HEK293 (cell line): ENCODE results near the gene OR2A2.

Experiments
- CTCF ChIA-PET: fragments of 350-600 bp; formaldehyde crosslinking; extraction: SDS; loops from one replicate; lab custom pipeline; 2021; ENCODE audit warnings: antibody characterized with exemption; lab: Yijun Ruan, JAX
- POLR2A ChIA-PET: fragments of 300-600 bp; formaldehyde crosslinking; extraction: SDS; loops from one replicate; lab custom pipeline; 2020; ENCODE audit warnings: antibody characterized with exemption, inconsistent platforms; lab: Yijun Ruan, JAX
- H3K27ac ChIP-seq: fragments of 200-500 bp; sonication (Bioruptor generic); 2 replicates; pipeline ENCODE4 v1.5.1; 2014; ENCODE audit warnings: low read depth, low read length, control low read depth, inconsistent platforms; ENCODE audit errors: extremely low read depth
- H3K36me3 ChIP-seq, 2 experiments: fragments of 200-500 bp in 1 of 2; sonication (Bioruptor generic) in 1 of 2; 1 replicate in 1 of 2; 2 replicates in 1 of 2; pipeline ENCODE4 v1.5.1; 2014 to 2017; ENCODE audit warnings: inconsistent platforms in 2 of 2, low read length in 2 of 2; ENCODE audit not compliant: control insufficient read depth in 2 of 2, insufficient read depth in 1 of 2
- H3K4me1 ChIP-seq: fragments of 200-500 bp; sonication (Bioruptor generic); 2 replicates; pipeline ENCODE4 v1.5.1; 2014; ENCODE audit warnings: mild to moderate bottlenecking, low read length, inconsistent platforms; ENCODE audit not compliant: control insufficient read depth, insufficient read depth
- H3K4me3 ChIP-seq: 2 replicates; pipeline ENCODE4 v1.5.1; 2011; ENCODE audit warnings: low read depth, mild to moderate bottlenecking, control low read depth, low read length, moderate library complexity
- H3K9me3 ChIP-seq: fragments of 200-500 bp; sonication (Bioruptor generic); 2 replicates; pipeline ENCODE4 v1.5.1; 2014; ENCODE audit warnings: low read depth, low read length, inconsistent platforms; ENCODE audit not compliant: control insufficient read depth, insufficient read depth
- GLIS2 ChIP-seq: fragments of 450-650 bp; formaldehyde crosslinking; IDR thresholded peaks from 2 replicates; pipeline ENCODE4 v1.5.1; 2016; ENCODE audit warnings: missing biosample characterization, missing genetic modification characterization
- HOXD13 ChIP-seq: sonication (generic); formaldehyde crosslinking; IDR thresholded peaks from 2 replicates; pipeline ENCODE4 v1.8.0; 2022; ENCODE audit warnings: missing genetic modification reagents, borderline replicate concordance
- MYNN ChIP-seq: fragments of 450-650 bp; formaldehyde crosslinking; IDR thresholded peaks from 2 replicates; pipeline ENCODE4 v1.5.1; 2016; ENCODE audit warnings: missing biosample characterization, missing genetic modification characterization, borderline replicate concordance
- PRDM1 ChIP-seq: fragments of 450-650 bp; formaldehyde crosslinking; IDR thresholded peaks from 2 replicates; pipeline ENCODE4; 2016; ENCODE audit warnings: missing biosample characterization, missing genetic modification characterization
- ZBTB20 ChIP-seq: fragments of 450-650 bp; formaldehyde crosslinking; IDR thresholded peaks from 2 replicates; pipeline ENCODE4 v1.5.1; 2016; ENCODE audit warnings: missing biosample characterization, missing genetic modification characterization
- ZBTB48 ChIP-seq: fragments of 450-650 bp; formaldehyde crosslinking; IDR thresholded peaks from 2 replicates; pipeline ENCODE4 v1.5.1; 2016; ENCODE audit warnings: missing biosample characterization, missing genetic modification characterization
- ZBTB8A ChIP-seq: fragments of 450-650 bp; formaldehyde crosslinking; IDR thresholded peaks from 2 replicates; pipeline ENCODE4 v1.5.1; 2016; ENCODE audit warnings: missing biosample characterization, missing genetic modification characterization
- ZIC2 ChIP-seq: fragments of 450-650 bp; formaldehyde crosslinking; IDR thresholded peaks from 2 replicates; pipeline ENCODE4 v1.5.1; 2016; ENCODE audit warnings: missing biosample characterization, missing genetic modification characterization
- ZNF132 ChIP-seq: fragments of 450-650 bp; formaldehyde crosslinking; IDR thresholded peaks from 2 replicates; pipeline ENCODE4 v1.5.1; 2017; ENCODE audit warnings: missing biosample characterization, missing genetic modification characterization, borderline replicate concordance
- ZNF169 ChIP-seq: fragments of 450-650 bp; formaldehyde crosslinking; IDR thresholded peaks from 2 replicates; pipeline ENCODE4 v1.5.1; 2016; ENCODE audit warnings: missing biosample characterization, missing genetic modification characterization
- ZNF239 ChIP-seq: fragments of 450-650 bp; formaldehyde crosslinking; IDR thresholded peaks from 2 replicates; pipeline ENCODE4 v1.5.1; 2016; ENCODE audit warnings: missing biosample characterization, missing genetic modification characterization
- ZNF37A ChIP-seq: fragments of 450-650 bp; IDR thresholded peaks from 2 replicates; pipeline ENCODE4 v1.5.1; 2018; ENCODE audit warnings: missing biosample characterization, missing genetic modification characterization
- ZNF549 ChIP-seq: fragments of 450-650 bp; IDR thresholded peaks from 2 replicates; pipeline ENCODE4 v1.5.1; 2018; ENCODE audit warnings: missing biosample characterization, missing genetic modification characterization, mild to moderate bottlenecking, inconsistent platforms, moderate library complexity
- ZNF558 ChIP-seq: fragments of 450-650 bp; formaldehyde crosslinking; IDR thresholded peaks from 2 replicates; pipeline ENCODE4 v1.5.1; 2016; ENCODE audit warnings: missing biosample characterization, missing genetic modification characterization
- ZNF664 ChIP-seq: fragments of 450-650 bp; formaldehyde crosslinking; IDR thresholded peaks from 2 replicates; pipeline ENCODE4 v1.5.1; 2016; ENCODE audit warnings: missing biosample characterization, missing genetic modification characterization
- ZSCAN30 ChIP-seq: fragments of 450-650 bp; IDR thresholded peaks from 2 replicates; pipeline ENCODE4 v1.5.1; 2018; ENCODE audit warnings: missing biosample characterization, mild to moderate bottlenecking, missing genetic modification characterization, moderate library complexity
- TF ChIP-seq, protein P1 (sequence below): fragments of 450-650 bp; formaldehyde crosslinking; IDR thresholded peaks from 2 replicates; pipeline ENCODE4 v1.5.1; 2016; ENCODE audit warnings: missing biosample characterization, missing genetic modification characterization
- TF ChIP-seq, protein P2 (sequence below): fragments of 450-650 bp; formaldehyde crosslinking; IDR thresholded peaks from 2 replicates; pipeline ENCODE4 v1.5.1; 2017; ENCODE audit warnings: missing biosample characterization, missing genetic modification characterization
- TF ChIP-seq, protein P3 (sequence below): fragments of 450-650 bp; formaldehyde crosslinking; IDR thresholded peaks from 2 replicates; pipeline ENCODE4 v1.5.1; 2016; ENCODE audit warnings: missing biosample characterization, missing genetic modification characterization
- TF ChIP-seq, protein P4 (sequence below): fragments of 450-650 bp; formaldehyde crosslinking; IDR thresholded peaks from 2 replicates; pipeline ENCODE4 v1.5.1; 2016; ENCODE audit warnings: missing biosample characterization, missing genetic modification characterization

Gene OR2A2, protein sequence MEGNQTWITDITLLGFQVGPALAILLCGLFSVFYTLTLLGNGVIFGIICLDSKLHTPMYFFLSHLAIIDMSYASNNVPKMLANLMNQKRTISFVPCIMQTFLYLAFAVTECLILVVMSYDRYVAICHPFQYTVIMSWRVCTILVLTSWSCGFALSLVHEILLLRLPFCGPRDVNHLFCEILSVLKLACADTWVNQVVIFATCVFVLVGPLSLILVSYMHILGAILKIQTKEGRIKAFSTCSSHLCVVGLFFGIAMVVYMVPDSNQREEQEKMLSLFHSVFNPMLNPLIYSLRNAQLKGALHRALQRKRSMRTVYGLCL

DNA sequence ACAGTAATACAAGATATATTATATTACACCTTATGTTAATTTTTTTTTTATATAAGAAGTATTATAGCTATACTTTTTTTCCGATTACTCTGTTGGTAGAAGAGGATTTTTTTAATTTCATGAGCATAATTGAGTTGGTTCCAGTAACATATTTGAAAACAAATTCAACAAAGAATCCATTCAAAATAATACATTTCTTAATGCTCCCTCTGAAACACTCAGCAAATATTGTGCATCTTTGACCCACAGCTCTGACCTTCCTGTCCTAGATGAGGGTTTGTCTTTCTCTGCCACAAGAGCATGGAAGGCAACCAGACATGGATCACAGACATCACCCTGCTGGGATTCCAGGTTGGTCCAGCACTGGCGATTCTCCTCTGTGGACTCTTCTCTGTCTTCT, at the start of gene OR2A2:
OR2A2 (plus strand) TSS at position 301 of the 400 bp plus-strand sequence; CDS start at position 301, 0 bp downstream.
- H3K9me3 ChIP-seq = no peaks in the 10 kb centered on the region
- POLR2A ChIA-PET = no interaction called here
- CTCF ChIA-PET = interaction anchor here (0.6 to 1.1 kb wide), 2 partner anchors 19 to 22 kb away, joined by 3 to 4 read pairs; no protein-coding TSS in a partner anchor
- H3K27ac ChIP-seq = no peak within 1 kb of the TSS
- no peaks in the 10 kb centered on the region for H3K36me3 ChIP-seq
- TF ChIP-seq GLIS2 (tag by site-specific recombination) (no peak), ZNF558 (tag by site-specific recombination) (no peak), ZNF37A (no peak), ZSCAN30 (tag by site-specific recombination) (no peak), ZNF664 (tag by site-specific recombination) (no peak), ZBTB8A (no peak), HOXD13 (CRISPR knock-in tag) (no peak), ZNF239 (tag by site-specific recombination) (no peak), ZNF549 (tag by site-specific recombination) (no peak), ZNF169 (tag by site-specific recombination) (no peak), ZBTB48 (tag by site-specific recombination) (no peak), ZNF132 (tag by site-specific recombination) (no peak), ZIC2 (tag by site-specific recombination) (no peak), MYNN (no peak), PRDM1 (tag by site-specific recombination) (no peak), ZBTB20 (tag by site-specific recombination) (no peak)
- TF ChIP-seq, protein P1, sequence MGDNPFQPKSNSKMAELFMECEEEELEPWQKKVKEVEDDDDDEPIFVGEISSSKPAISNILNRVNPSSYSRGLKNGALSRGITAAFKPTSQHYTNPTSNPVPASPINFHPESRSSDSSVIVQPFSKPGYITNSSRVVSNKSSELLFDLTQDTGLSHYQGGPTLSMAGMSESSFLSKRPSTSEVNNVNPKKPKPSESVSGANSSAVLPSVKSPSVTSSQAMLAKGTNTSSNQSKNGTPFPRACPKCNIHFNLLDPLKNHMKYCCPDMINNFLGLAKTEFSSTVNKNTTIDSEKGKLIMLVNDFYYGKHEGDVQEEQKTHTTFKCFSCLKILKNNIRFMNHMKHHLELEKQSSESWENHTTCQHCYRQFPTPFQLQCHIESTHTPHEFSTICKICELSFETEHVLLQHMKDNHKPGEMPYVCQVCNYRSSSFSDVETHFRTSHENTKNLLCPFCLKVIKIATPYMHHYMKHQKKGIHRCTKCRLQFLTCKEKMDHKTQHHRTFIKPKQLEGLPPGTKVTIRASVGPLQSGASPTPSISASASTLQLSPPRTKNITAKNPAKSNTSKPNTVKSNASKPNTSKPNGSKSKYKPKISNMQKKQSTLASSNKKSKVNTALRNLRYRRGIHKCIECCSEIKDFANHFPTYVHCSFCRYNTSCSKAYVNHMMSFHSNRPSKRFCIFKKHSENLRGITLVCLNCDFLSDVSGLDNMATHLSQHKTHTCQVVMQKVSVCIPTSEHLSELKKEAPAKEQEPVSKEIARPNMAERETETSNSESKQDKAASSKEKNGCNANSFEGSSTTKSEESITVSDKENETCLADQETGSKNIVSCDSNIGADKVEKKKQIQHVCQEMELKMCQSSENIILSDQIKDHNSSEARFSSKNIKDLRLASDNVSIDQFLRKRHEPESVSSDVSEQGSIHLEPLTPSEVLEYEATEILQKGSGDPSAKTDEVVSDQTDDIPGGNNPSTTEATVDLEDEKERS (tag by site-specific recombination) = no peak
- TF ChIP-seq, protein P2, sequence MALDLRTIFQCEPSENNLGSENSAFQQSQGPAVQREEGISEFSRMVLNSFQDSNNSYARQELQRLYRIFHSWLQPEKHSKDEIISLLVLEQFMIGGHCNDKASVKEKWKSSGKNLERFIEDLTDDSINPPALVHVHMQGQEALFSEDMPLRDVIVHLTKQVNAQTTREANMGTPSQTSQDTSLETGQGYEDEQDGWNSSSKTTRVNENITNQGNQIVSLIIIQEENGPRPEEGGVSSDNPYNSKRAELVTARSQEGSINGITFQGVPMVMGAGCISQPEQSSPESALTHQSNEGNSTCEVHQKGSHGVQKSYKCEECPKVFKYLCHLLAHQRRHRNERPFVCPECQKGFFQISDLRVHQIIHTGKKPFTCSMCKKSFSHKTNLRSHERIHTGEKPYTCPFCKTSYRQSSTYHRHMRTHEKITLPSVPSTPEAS (tag by site-specific recombination) = no peak
- H3K4me3 ChIP-seq = no peak within 1 kb of the TSS
- H3K4me1 ChIP-seq = no peaks in the 10 kb centered on the region

DNA sequence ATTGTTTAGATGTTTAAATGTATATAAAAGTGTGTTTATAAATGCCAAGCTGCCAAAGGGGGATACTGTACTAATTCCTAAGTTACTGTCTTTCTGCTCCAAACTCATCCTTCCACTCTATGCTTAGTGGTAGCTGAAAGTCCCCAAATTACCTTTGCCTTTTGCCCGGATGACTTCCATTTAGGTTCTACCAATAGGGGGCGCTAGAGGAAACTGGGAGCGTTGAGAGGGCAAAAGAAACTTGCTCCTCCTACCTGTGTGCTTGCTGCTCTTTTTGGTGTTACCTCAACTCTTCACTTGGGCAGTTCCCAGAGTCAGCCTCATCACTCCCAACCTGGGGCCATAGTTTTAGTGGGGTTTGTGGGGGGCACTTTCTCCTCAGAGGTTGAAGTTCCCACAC, 45.7 kb upstream of the OR2A2 start:
- CTCF ChIA-PET = interaction anchor here (0.6 to 1.0 kb wide), 5 partner anchors 10 to 1713 kb away, joined by 3 to 4 read pairs (median 3); no protein-coding TSS in a partner anchor
- Histone ChIP-seq H3K4me1 (no peaks in the 10 kb centered on the region), H3K27ac (no peak overlapping the region), H3K36me3 (no peaks in the 10 kb centered on the region), H3K4me3 (no peak overlapping the region), H3K9me3 (no peaks in the 10 kb centered on the region)
- TF ChIP-seq, protein P3, sequence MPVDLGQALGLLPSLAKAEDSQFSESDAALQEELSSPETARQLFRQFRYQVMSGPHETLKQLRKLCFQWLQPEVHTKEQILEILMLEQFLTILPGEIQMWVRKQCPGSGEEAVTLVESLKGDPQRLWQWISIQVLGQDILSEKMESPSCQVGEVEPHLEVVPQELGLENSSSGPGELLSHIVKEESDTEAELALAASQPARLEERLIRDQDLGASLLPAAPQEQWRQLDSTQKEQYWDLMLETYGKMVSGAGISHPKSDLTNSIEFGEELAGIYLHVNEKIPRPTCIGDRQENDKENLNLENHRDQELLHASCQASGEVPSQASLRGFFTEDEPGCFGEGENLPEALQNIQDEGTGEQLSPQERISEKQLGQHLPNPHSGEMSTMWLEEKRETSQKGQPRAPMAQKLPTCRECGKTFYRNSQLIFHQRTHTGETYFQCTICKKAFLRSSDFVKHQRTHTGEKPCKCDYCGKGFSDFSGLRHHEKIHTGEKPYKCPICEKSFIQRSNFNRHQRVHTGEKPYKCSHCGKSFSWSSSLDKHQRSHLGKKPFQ (tag by site-specific recombination) = no peak
- TF ChIP-seq, protein P4, sequence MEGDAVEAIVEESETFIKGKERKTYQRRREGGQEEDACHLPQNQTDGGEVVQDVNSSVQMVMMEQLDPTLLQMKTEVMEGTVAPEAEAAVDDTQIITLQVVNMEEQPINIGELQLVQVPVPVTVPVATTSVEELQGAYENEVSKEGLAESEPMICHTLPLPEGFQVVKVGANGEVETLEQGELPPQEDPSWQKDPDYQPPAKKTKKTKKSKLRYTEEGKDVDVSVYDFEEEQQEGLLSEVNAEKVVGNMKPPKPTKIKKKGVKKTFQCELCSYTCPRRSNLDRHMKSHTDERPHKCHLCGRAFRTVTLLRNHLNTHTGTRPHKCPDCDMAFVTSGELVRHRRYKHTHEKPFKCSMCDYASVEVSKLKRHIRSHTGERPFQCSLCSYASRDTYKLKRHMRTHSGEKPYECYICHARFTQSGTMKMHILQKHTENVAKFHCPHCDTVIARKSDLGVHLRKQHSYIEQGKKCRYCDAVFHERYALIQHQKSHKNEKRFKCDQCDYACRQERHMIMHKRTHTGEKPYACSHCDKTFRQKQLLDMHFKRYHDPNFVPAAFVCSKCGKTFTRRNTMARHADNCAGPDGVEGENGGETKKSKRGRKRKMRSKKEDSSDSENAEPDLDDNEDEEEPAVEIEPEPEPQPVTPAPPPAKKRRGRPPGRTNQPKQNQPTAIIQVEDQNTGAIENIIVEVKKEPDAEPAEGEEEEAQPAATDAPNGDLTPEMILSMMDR = 0 out of 2 replicates have a peak, but pooled peaks have one; percentile 10
- POLR2A ChIA-PET = no interaction called here
